SKM-1 treated with dmso at 0.1 percent for 144 hours (cell line): ENCODE results near the gene NT5DC3.
A peak's percentile ranks its signal among the peaks of the same experiment; 100 is the strongest.
"Not testable (repeated sequence)": the region's sequence is repeated elsewhere in the genome, so short reads cannot be mapped to it uniquely, and the experiment has no call there.

Experiments used
- DNase-seq: peaks from one replicate; lab custom pipeline; 2025; ENCODE audit not compliant: unreplicated experiment; lab: John Stamatoyannopoulos, UW

NT5DC3 gene

DNA sequence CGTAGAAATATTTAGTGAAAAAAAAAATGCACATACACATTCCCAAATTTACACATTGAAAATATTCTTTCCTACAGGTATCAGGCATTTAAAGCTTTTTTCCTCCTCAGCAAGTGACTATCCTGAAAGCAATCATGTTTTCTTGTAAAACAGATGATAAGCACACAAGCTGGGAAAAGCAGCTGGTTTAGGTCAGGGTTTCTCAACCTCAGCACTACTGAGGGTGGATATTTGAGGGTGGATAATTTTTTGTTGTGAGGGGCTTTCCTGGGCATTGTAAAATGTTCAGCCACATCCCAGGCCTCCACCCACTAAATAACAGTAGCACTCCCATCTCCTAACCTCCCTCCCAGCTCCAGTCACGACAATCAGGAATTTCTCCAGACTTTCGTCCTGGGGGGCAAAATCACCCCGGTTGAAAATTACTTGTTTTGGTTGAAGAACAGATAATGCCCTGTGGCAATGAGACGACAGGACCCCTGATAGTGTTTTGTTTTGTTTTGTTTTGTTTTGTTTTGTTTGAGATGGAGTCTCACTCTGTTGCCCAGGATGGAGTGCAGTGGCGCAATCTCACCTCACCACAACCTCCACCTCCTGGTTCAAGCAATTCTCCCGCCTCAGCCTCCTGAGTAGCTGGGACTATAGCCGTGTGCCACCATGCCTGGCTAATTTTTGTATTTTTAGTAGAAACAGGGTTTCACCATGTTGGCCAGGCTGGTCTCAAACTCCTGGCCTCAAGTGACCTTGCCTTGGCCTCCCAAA, 15.0 kb upstream of the NT5DC3 start:
- DNase-seq: no peak

- no peak for DNase-seq
These were observed 14.1 kb upstream of the NT5DC3 start for GRCh38 chr12:103855036-103855712.

- DNase-seq: no peak
These were observed 13.4 kb upstream of the NT5DC3 start for GRCh38 chr12:103854372-103854973.

DNA sequence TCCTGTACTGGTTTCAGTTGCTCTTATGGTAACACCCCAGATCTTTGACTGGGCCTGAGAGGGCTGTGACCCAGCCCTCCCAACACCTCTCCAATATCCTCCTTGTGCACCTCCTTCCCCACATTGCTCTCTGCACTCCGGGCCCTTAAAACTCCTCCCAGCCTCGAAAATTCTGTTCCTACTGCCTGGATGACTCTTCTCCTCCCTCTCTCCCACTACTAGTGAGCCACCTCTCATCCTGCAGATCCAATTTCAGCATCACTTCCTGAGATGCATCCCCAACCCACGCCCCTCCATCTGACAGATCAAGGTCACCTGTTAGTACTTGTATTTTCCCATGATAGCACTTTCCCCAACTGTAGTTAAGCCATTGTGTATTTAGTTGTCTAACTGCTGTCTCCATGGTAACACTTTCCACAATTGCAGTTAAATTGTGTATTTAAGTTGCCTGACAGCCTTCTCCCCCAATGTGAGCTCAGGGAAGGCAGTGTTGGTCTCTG, 11.5 kb upstream of the NT5DC3 start:
- no peak for DNase-seq

DNA sequence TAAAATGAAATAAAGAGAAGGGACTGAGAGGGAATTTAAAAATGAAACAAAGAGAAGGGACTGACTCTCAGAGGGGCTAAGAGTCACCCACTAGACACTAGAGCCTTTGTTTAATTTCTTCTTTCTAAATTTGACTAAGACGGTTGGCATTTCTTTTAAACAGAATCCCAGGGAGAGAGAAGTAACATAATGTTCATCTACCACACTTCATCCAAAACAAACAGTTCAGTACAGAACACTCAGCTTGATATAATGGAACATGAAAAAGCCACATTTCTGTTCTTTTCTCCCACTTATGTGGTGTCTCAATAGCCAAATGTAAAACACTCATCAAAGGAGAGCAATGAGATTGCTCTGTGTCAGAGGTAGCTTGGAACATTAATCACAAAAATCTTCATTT, 10.1 kb upstream of the NT5DC3 start:
- DNase-seq: no peak

- DNase-seq: no peak
These were observed 9.4 kb upstream of the NT5DC3 start for GRCh38 chr12:103850429-103850828.

DNA sequence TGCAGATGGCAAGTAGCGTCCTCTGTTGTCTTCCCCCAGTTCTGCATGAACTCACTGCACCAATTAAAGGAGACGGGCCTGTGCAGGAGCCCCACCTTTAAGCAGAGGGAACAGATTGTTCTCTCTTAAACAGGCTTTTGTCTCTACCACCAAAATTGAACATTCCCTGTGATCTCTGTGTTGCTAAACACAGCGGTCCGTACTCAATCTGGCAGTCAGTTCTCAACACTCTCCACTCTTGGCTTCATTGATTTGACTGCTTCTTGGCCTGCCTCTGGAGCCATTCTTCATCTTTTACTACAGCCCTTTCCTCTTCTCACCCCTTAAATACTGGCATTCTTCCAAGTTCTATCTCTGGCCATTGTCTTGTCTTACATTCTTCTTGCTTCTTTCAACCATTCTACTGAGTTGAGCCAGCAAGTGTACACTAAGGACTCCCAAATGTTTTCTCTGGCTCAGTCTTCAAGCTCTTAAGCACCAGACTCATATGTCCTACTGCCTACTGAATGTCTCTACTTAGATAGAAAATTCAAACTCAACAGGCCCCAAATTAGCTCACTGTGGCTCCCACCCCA, 8.0 kb upstream of the NT5DC3 start:
- no peak for DNase-seq

GRCh38 chr12:103848143-103848542, 7.1 kb upstream of the NT5DC3 start:
- DNase-seq: no peak

- DNase-seq: no peak
These were observed 5.4 kb upstream of the NT5DC3 start for GRCh38 chr12:103846415-103846814.

DNA sequence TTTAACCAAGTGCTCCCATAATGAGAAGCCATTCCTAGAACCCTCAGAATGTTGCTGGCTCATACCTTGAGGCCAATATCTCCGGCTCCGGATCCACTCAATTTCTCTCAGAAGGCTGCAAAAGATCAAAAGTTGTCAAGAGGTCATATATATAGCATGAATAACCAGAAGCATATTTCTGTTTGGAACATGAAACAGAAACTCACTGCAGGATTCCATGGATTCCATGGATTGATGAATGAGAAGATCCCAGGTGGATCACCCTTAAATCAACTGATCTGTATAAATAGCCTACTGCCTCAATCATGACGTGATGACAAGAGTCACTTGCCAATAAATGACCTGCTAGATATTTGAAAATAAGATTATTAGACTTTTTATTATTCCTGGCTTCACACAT, 3.3 kb upstream of the NT5DC3 start:
- DNase-seq: no peak

DNA sequence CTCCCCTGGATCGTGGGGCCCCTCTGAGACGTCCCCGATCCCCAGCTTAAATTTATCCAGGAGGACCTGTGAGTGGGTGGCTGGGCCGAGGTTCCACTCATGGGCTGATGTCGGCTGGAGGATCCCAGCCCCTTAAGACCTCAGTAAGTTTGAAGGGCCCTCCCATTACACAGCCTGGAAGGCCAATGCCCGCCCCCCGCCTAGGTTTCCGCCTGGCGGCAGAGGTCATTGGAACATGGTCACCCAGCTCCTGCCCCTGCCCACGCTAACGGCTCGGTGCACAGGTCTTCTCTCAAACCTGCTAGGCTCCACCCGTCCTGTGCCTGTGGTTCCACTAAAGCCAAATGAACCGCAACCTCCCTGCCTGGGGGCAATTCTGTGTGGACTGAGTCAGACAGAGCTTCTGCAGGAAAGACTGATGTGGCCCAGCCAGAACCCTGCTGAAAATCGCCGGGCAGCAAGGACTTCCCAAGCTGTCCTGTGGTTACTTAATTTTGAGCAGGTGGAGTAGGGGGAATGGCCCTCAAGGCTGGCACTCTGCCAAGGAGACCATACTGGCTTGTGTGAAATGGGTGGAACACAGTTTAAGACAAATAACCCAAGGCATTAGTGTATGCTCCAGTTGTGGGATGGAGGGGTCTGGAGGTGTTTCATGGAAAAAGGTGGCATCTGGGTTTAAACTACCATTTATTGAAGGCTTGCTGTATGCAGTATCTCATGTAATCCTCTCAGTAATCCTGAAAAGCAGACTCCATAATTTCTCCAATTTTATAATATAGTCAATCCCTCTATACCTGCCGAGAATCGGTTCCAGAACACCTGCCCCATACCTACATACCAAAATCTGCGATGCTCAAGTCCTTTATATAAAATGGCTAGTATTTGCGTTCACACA, 903 bp upstream of the NT5DC3 start:
- peak; percentile 25 for DNase-seq

DNA sequence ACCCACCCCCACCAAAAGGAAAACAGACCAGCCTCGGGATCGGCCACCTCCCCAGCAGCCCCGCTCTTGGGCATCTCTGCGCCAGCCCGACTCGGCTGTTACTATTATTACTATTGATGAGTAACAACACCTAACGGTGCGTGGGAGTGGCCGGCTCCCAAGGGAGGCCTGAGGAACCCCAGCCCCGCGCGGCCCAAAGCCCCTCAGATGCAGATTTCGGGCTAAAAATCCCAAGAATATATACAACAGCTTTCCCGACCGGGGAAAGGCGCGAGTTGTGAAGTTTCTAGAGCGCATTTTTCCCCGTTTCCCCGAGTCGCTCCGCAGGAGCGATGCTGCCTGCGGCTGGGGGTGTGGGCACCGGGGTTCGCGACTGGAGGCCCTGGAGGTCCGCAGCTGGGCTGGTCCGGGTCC, 565 bp downstream of the NT5DC3 start:
- no peak for DNase-seq

DNA sequence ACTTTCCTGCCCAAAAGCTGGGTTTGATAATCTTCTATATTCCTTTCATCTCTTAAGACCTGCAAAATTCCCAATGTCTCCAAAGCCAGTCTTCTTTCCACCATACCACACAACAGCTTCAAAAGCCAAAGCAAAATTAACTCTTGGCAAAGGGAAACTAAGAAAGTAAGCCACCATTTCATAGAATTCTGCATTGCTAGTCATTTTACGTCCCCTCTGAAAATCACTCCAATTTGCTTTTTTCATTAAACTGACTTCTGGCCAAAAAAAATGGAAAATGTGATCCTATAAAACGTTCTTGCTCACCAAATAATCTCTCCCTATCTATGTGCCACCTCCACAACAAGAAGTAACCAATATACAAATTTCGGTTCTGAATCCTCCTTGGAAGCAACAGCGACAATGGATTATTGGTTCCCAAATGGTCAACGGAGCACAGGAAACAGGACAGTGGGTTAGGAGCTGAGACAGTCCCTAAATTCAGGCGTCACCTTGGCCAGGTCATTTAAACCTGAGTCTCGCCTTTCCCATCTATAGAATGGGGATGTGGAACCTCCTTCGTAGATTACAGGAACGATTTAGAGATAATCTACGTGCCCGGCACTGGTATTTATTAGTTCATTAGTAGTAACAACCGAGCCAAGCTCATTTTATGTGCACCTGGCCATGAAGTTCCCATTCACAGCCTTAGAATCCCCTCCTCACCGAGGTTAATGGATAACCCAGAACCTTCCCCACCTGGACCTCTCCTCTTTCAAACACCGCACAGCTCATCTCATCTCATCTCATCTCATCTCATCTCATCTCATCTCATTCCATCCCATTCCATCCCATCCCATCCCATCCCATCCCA, 1.2 kb downstream of the NT5DC3 start:
- no peak for DNase-seq

DNA sequence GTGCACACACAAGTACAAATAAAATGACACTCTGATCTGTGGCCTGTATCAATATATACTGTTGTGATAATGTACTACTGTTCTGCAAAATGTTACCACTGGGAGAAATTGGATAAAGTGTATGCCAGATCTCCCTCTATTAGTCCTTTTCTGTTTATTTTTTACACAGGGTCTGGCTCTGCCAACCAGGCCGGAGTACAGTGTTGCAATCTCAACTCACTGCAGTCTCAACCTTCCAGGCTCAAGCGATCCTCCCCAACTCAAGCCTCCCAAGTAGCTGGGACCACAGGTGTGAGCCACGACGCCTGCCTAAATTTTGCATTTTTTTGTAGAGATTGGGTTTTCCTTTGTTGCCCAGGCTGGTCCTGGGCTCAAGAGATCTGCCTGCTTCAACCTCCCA, 1.9 kb downstream of the NT5DC3 start:
- no peak for DNase-seq

DNA sequence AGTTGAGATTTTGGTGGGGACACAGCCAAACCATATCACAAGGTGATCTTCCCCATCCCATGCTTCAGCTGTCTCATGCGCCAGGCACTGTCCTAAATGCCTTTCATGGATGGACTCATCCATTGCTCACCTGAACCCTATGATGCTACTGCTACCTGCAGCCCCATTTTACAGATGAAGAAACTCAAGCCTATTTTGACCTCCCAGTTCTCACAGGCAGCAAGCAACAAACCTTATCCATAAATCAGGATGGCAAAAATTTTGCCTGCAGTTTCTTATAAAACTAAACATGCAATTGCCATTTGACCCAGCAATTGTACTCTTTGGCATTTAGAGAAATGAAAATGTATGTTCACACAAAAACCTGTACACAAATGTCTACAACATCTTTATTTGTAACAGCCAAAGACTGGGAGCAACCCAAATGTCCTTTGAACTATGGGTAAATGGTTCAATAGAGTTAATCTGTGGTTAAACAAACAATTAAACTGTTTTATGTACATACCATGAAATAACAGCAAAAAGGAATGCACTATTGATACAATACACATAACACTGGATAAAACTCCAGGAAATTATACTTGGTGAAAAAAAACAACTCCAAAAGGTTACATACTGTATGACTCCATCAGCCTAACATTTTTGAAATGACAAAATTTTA, 2.6 kb downstream of the NT5DC3 start:
- DNase-seq: no peak

DNA sequence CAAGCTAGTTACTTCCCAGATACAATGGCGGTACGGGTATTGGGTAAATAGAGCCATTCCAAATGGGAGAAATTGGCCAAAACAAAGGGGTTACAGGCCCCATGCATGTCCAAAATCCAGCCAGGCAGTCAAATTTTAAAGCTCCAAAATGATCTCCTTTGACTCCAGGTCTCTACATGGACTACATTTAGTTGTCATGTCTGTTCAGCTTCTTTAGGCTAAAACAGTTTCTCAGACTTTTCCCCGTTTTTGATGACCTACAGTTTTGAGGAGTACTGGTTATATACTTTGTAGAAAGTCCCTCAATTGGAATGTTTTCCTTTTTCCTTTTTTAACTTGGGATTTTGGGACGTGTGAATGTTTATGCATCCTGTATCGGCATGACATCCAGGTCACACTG, 4.7 kb downstream of the NT5DC3 start:
- no peak for DNase-seq

DNA sequence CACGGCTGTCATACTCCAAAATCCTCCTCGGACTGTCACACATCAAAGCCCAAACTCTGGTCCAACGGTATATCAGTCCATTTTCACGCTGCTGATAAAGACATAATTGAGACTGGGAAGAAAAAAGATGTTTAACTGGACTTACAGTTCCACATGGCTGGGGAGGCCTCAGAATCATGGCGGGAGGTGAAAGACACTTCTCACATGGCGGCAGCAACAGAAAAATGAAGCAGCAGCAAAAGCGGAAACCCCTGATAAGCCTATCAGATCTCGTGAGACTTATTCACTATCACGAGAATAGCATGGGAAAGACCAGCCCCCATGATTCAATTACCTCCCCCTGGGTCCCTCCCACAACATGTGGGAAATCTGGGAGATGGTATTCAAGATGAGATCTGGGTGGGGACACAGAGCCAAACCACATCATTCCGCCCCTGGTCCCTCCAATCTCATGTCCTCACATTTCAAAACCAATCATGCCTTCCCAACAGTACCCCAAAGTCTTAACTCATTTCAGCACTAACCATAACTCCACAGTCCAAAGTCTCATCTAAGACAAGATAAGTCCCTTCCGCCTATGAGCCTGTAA, 5.2 kb downstream of the NT5DC3 start:
- DNase-seq: not testable (repeated sequence)

- no peak for DNase-seq
These were observed 6.1 kb downstream of the NT5DC3 start for GRCh38 chr12:103834942-103835341.

GRCh38 chr12:103833891-103834290, 7.1 kb downstream of the NT5DC3 start:
- DNase-seq: no peak
